WTC11 (cell line): Measurements from ENCODE around the gene DNAH8. TPM values are rescaled to one million over a fixed set of nuclear protein-coding genes. Genes with fewer than 3 reads are reported as not detected.

Experiments
- ATAC-seq: fragments of 200-7000 bp; cut with Tn5 transposase; 2 replicates; pipeline ENCODE4 v1.10.0; 2021; ENCODE audit warnings: mild to moderate bottlenecking, moderate library complexity
- CTCF ChIA-PET: fragments of 300-600 bp; sonication (Branson Sonifier 250); formaldehyde crosslinking; loops from one replicate; lab custom pipeline; 2021; ENCODE audit warnings: antibody characterized with exemption; lab: Charles Lee
- POLR2A ChIA-PET: fragments of 350-600 bp; sonication (Branson Sonifier 250); formaldehyde crosslinking; loops from one replicate; lab custom pipeline; 2021; ENCODE audit warnings: antibody characterized with exemption; lab: Charles Lee
- DNase-seq: peaks from one replicate; pipeline ENCODE4 v3.0.0; 2021; ENCODE audit warnings: low spot score
- H3K27ac Mint-ChIP-seq: 2 replicates; pipeline ENCODE4 v1.8.0; 2021; ENCODE audit warnings: mixed read lengths
- H3K27me3 Mint-ChIP-seq: 2 replicates; pipeline ENCODE4 v1.8.0; 2021; ENCODE audit warnings: low read depth, mild to moderate bottlenecking, moderate library complexity, mixed read lengths
- H3K36me3 Mint-ChIP-seq: 2 replicates; pipeline ENCODE4 v1.8.0; 2021; ENCODE audit warnings: mixed read lengths
- H3K4me1 Mint-ChIP-seq: 2 replicates; pipeline ENCODE4 v1.8.0; 2022; ENCODE audit warnings: mixed read lengths
- H3K4me3 Mint-ChIP-seq: 2 replicates; pipeline ENCODE4 v1.8.0; 2021; ENCODE audit warnings: mild to moderate bottlenecking, moderate library complexity, mixed read lengths
- H3K9me3 Mint-ChIP-seq: 2 replicates; pipeline ENCODE4 v1.8.0; 2021; ENCODE audit warnings: mixed read lengths
- ESRRA ChIP-seq: sonication (generic); formaldehyde crosslinking; IDR thresholded peaks from 2 replicates; pipeline ENCODE4 v1.8.1; 2022; ENCODE audit warnings: mild to moderate bottlenecking, missing genetic modification reagents, borderline replicate concordance
- ETV6 ChIP-seq: sonication (generic); formaldehyde crosslinking; IDR thresholded peaks from 2 replicates; pipeline ENCODE4 v1.8.1; 2022; ENCODE audit warnings: mild to moderate bottlenecking, missing genetic modification reagents
- FOXK1 ChIP-seq: sonication (generic); formaldehyde crosslinking; IDR thresholded peaks from 2 replicates; pipeline ENCODE4 v1.8.0; 2022; ENCODE audit warnings: mild to moderate bottlenecking, moderate library complexity, missing genetic modification reagents
- GRHL2 ChIP-seq: fragments of 250-450 bp; sonication (Bioruptor Pico); IDR thresholded peaks from 2 replicates; pipeline ENCODE4 v1.8.0; 2022; ENCODE audit warnings: mild to moderate bottlenecking, moderate library complexity; ENCODE audit not compliant: insufficient replicate concordance, severe bottlenecking
- OVOL2 ChIP-seq: fragments of 250-450 bp; sonication (Bioruptor Pico); IDR thresholded peaks from 2 replicates; pipeline ENCODE4 v1.9.0; 2021; ENCODE audit warnings: mild to moderate bottlenecking, borderline replicate concordance
- SMAD3 ChIP-seq: sonication (generic); formaldehyde crosslinking; IDR thresholded peaks from 2 replicates; pipeline ENCODE4 v1.8.0; 2022; ENCODE audit warnings: missing genetic modification reagents, mild to moderate bottlenecking, borderline replicate concordance
- SOX15 ChIP-seq: fragments of 250-450 bp; sonication (Bioruptor Pico); IDR thresholded peaks from 2 replicates; pipeline ENCODE4 v1.9.0; 2021; ENCODE audit warnings: mild to moderate bottlenecking
- SP1 ChIP-seq: sonication (generic); formaldehyde crosslinking; conservative IDR thresholded peaks from 2 replicates; pipeline ENCODE4 v1.8.1; 2022; ENCODE audit warnings: missing genetic modification reagents
- ZBTB21 ChIP-seq: sonication (generic); formaldehyde crosslinking; IDR thresholded peaks from 2 replicates; pipeline ENCODE4 v1.8.1; 2023; ENCODE audit warnings: mild to moderate bottlenecking, missing genetic modification reagents, borderline replicate concordance
- ZNF138 ChIP-seq: sonication (generic); formaldehyde crosslinking; conservative IDR thresholded peaks from 2 replicates; pipeline ENCODE4 v1.8.1; 2022; ENCODE audit warnings: mild to moderate bottlenecking, moderate library complexity, missing genetic modification reagents
- ZNF232 ChIP-seq: sonication (generic); formaldehyde crosslinking; IDR thresholded peaks from 2 replicates; pipeline ENCODE4 v1.8.0; 2022; ENCODE audit warnings: mild to moderate bottlenecking, missing genetic modification reagents
- ZNF671 ChIP-seq: fragments of 250-450 bp; sonication (Bioruptor Pico); IDR thresholded peaks from 2 replicates; pipeline ENCODE4 v1.8.0; 2021; ENCODE audit warnings: mild to moderate bottlenecking
- total RNA-seq: library from RNA; stranded (reverse); gene quantifications from 3 replicates; pipeline ENCODE4 v1.2.3, GENCODE V29; 2021
- TF ChIP-seq, protein P1 (sequence below): fragments of 250-450 bp; sonication (Bioruptor Pico); IDR thresholded peaks from 2 replicates; pipeline ENCODE4 v2.1.2; 2022; ENCODE audit warnings: mild to moderate bottlenecking, moderate library complexity
- TF ChIP-seq, protein P2 (sequence below): sonication (generic); formaldehyde crosslinking; IDR thresholded peaks from 2 replicates; pipeline ENCODE4 v1.8.0; 2023; ENCODE audit warnings: missing genetic modification reagents
- TF ChIP-seq, protein P3 (sequence below): sonication (generic); formaldehyde crosslinking; IDR thresholded peaks from 2 replicates; pipeline ENCODE4 v1.8.0; 2022; ENCODE audit warnings: missing genetic modification reagents
- TF ChIP-seq, protein P4 (sequence below): sonication (generic); formaldehyde crosslinking; conservative IDR thresholded peaks from 2 replicates; pipeline ENCODE4 v1.8.1; 2022; ENCODE audit warnings: mild to moderate bottlenecking, missing genetic modification reagents
- TF ChIP-seq, protein P5 (sequence below): sonication (generic); formaldehyde crosslinking; IDR thresholded peaks from 2 replicates; pipeline ENCODE4 v1.8.1; 2022; ENCODE audit warnings: mild to moderate bottlenecking, moderate library complexity, missing genetic modification reagents
- TF ChIP-seq, protein P6 (sequence below): fragments of 250-450 bp; sonication (Bioruptor Pico); IDR thresholded peaks from 2 replicates; pipeline ENCODE4 v1.9.0; 2021; ENCODE audit warnings: mild to moderate bottlenecking, borderline replicate concordance

The DNAH8 gene
- total RNA-seq, 1 experiment from 2014 or later, result 0.02 TPM

DNA sequence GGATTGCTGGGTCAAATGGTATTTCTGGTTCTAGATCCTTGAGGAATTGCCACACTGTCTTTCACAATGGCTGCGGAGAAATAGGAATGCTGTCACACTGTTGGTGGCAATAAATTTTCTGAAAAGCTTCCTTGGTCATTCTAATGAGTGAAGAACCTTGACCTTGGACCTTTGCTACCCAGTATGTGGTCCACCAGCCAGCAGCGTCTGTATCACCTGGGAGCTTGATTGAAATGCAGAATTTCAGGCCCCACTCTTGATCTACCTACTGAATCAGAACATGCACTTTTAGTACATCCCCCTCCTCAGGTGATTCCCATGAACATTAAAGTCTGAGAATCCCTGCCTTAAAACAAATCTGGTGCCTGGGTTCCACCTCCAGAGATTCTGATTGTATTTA is 305.9 kb downstream of the DNAH8 start:
- TF ChIP-seq SOX15 (CRISPR knock-in tag) (no peak), ZNF671 (CRISPR knock-in tag) (no peak), GRHL2 (CRISPR knock-in tag) (no peak), FOXK1 (CRISPR knock-in tag) (no peak), ESRRA (CRISPR knock-in tag) (no peak), OVOL2 (CRISPR knock-in tag) (no peak), ETV6 (CRISPR knock-in tag) (no peak), ZBTB21 (CRISPR knock-in tag) (no peak), ZNF232 (CRISPR knock-in tag) (no peak), SMAD3 (no peak), SP1 (CRISPR knock-in tag) (no peak), ZNF138 (CRISPR knock-in tag) (no peak)
- TF ChIP-seq, protein P1, sequence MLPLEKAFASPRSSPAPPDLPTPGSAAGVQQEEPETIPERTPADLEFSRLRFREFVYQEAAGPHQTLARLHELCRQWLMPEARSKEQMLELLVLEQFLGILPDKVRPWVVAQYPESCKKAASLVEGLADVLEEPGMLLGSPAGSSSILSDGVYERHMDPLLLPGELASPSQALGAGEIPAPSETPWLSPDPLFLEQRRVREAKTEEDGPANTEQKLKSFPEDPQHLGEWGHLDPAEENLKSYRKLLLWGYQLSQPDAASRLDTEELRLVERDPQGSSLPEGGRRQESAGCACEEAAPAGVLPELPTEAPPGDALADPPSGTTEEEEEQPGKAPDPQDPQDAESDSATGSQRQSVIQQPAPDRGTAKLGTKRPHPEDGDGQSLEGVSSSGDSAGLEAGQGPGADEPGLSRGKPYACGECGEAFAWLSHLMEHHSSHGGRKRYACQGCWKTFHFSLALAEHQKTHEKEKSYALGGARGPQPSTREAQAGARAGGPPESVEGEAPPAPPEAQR (CRISPR knock-in tag), result no peak
- TF ChIP-seq, protein P2, sequence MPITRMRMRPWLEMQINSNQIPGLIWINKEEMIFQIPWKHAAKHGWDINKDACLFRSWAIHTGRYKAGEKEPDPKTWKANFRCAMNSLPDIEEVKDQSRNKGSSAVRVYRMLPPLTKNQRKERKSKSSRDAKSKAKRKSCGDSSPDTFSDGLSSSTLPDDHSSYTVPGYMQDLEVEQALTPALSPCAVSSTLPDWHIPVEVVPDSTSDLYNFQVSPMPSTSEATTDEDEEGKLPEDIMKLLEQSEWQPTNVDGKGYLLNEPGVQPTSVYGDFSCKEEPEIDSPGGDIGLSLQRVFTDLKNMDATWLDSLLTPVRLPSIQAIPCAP (CRISPR knock-in tag), result no peak
- TF ChIP-seq, protein P3, sequence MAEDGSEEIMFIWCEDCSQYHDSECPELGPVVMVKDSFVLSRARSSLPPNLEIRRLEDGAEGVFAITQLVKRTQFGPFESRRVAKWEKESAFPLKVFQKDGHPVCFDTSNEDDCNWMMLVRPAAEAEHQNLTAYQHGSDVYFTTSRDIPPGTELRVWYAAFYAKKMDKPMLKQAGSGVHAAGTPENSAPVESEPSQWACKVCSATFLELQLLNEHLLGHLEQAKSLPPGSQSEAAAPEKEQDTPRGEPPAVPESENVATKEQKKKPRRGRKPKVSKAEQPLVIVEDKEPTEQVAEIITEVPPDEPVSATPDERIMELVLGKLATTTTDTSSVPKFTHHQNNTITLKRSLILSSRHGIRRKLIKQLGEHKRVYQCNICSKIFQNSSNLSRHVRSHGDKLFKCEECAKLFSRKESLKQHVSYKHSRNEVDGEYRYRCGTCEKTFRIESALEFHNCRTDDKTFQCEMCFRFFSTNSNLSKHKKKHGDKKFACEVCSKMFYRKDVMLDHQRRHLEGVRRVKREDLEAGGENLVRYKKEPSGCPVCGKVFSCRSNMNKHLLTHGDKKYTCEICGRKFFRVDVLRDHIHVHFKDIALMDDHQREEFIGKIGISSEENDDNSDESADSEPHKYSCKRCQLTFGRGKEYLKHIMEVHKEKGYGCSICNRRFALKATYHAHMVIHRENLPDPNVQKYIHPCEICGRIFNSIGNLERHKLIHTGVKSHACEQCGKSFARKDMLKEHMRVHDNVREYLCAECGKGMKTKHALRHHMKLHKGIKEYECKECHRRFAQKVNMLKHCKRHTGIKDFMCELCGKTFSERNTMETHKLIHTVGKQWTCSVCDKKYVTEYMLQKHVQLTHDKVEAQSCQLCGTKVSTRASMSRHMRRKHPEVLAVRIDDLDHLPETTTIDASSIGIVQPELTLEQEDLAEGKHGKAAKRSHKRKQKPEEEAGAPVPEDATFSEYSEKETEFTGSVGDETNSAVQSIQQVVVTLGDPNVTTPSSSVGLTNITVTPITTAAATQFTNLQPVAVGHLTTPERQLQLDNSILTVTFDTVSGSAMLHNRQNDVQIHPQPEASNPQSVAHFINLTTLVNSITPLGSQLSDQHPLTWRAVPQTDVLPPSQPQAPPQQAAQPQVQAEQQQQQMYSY (CRISPR knock-in tag), result no peak
- TF ChIP-seq, protein P4, sequence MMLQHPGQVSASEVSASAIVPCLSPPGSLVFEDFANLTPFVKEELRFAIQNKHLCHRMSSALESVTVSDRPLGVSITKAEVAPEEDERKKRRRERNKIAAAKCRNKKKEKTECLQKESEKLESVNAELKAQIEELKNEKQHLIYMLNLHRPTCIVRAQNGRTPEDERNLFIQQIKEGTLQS (CRISPR knock-in tag), result no peak
- TF ChIP-seq, protein P5, sequence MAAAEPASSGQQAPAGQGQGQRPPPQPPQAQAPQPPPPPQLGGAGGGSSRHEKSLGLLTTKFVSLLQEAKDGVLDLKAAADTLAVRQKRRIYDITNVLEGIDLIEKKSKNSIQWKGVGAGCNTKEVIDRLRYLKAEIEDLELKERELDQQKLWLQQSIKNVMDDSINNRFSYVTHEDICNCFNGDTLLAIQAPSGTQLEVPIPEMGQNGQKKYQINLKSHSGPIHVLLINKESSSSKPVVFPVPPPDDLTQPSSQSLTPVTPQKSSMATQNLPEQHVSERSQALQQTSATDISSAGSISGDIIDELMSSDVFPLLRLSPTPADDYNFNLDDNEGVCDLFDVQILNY (CRISPR knock-in tag), result no peak
- TF ChIP-seq, protein P6, sequence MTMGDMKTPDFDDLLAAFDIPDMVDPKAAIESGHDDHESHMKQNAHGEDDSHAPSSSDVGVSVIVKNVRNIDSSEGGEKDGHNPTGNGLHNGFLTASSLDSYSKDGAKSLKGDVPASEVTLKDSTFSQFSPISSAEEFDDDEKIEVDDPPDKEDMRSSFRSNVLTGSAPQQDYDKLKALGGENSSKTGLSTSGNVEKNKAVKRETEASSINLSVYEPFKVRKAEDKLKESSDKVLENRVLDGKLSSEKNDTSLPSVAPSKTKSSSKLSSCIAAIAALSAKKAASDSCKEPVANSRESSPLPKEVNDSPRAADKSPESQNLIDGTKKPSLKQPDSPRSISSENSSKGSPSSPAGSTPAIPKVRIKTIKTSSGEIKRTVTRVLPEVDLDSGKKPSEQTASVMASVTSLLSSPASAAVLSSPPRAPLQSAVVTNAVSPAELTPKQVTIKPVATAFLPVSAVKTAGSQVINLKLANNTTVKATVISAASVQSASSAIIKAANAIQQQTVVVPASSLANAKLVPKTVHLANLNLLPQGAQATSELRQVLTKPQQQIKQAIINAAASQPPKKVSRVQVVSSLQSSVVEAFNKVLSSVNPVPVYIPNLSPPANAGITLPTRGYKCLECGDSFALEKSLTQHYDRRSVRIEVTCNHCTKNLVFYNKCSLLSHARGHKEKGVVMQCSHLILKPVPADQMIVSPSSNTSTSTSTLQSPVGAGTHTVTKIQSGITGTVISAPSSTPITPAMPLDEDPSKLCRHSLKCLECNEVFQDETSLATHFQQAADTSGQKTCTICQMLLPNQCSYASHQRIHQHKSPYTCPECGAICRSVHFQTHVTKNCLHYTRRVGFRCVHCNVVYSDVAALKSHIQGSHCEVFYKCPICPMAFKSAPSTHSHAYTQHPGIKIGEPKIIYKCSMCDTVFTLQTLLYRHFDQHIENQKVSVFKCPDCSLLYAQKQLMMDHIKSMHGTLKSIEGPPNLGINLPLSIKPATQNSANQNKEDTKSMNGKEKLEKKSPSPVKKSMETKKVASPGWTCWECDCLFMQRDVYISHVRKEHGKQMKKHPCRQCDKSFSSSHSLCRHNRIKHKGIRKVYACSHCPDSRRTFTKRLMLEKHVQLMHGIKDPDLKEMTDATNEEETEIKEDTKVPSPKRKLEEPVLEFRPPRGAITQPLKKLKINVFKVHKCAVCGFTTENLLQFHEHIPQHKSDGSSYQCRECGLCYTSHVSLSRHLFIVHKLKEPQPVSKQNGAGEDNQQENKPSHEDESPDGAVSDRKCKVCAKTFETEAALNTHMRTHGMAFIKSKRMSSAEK (CRISPR knock-in tag), result no peak
- Mint-ChIP-seq H3K4me1 (no peaks in the 10 kb centered on the region; the same call in 1 of the 2 replicates), H3K9me3 (no peaks in the 10 kb centered on the region), H3K27ac (no peak overlapping the region), H3K27me3 (no peaks in the 10 kb centered on the region; the same call in 1 of the 2 replicates), H3K36me3 (no peaks in the 10 kb centered on the region), H3K4me3 (no peak overlapping the region)
- peak; percentile 59 for ATAC-seq
- DNase-seq, result no peak
- ChIA-PET CTCF (interaction anchor here (1.2 to 1.8 kb wide), 5 partner anchors 9 to 81 kb away, joined by 3 to 9 read pairs (median 5); no protein-coding TSS in a partner anchor), POLR2A (no interaction called here)
